Measurements from ENCODE around the gene ST7L. TPM values are rescaled to one million over a fixed set of nuclear protein-coding genes. Genes with fewer than 3 reads are reported as not detected.

ST7L gene
- total RNA-seq, 4 donors from 2014 or later, result 16.5 to 37.1 (median 27.8) TPM

DNA sequence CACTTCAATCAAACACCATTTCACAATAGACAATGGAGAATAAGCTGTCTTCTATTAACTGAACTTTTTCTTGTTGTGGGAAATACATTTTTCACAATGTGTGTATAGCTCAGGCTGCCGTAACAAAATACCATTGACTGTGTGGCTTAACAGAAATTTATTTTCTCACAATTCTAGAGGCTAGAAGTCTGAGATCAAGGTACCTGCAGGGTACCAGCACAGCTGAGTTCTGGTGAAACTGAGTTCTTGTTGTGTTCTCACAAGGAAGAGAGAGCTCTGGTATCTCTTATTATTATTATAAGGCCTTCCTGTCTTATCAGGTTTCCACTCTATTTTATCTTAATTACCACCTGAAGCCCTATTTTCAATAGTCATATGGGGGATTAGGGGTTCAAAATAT lies 15.4 kb downstream of the ST7L start:
- no peak for DNase-seq
- Histone ChIP-seq H3K27me3 (no peaks in the 10 kb centered on the region), H3K9me3 (no peaks in the 10 kb centered on the region), H3K36me3 (no peaks in the 10 kb centered on the region), H3K4me1 (no peaks in the 10 kb centered on the region), H3K27ac (no peak overlapping the region), H3K4me3 (no peak overlapping the region)
- TF ChIP-seq, protein P1, sequence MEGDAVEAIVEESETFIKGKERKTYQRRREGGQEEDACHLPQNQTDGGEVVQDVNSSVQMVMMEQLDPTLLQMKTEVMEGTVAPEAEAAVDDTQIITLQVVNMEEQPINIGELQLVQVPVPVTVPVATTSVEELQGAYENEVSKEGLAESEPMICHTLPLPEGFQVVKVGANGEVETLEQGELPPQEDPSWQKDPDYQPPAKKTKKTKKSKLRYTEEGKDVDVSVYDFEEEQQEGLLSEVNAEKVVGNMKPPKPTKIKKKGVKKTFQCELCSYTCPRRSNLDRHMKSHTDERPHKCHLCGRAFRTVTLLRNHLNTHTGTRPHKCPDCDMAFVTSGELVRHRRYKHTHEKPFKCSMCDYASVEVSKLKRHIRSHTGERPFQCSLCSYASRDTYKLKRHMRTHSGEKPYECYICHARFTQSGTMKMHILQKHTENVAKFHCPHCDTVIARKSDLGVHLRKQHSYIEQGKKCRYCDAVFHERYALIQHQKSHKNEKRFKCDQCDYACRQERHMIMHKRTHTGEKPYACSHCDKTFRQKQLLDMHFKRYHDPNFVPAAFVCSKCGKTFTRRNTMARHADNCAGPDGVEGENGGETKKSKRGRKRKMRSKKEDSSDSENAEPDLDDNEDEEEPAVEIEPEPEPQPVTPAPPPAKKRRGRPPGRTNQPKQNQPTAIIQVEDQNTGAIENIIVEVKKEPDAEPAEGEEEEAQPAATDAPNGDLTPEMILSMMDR (IDR thresholded peaks at IDR 0.05), result no peak
- TF ChIP-seq POLR2A (IDR thresholded peaks at IDR 0.05), result no peak
- intact Hi-C loops (cut with DNase I; ENCODE audit: low total_unique reads), result no loop called here

DNA sequence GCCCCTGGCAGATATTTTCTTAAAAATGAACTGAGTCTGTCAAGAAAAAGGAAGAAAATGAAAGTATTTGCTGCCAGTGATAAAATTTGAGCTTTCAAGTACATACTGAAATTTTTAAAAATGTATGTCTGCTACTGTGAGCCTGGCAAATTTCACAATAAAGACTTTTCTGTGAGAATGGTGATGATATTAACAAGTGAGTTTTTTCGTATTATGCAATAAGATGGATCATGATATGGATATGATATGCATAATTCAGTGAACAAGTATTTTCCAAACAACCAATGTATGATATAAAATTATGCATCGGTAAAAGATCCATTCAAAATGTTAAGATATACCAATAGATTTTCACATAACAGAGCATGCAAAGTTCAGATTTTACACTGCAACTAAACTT lies 15.9 kb downstream of the ST7L start:
- no peak overlapping the region for H3K27ac ChIP-seq
- no peaks in the 10 kb centered on the region for H3K27me3 ChIP-seq
- no peak for TF ChIP-seq POLR2A (IDR thresholded peaks at IDR 0.05)
- TF ChIP-seq, protein P1 (IDR thresholded peaks at IDR 0.05), result no peak
- intact Hi-C loops (cut with DNase I; ENCODE audit: low total_unique reads), result no loop called here
- no peak overlapping the region for H3K4me3 ChIP-seq
- no peaks in the 10 kb centered on the region for H3K9me3 ChIP-seq
- no peaks in the 10 kb centered on the region for H3K4me1 ChIP-seq
- DNase-seq, result no peak
- no peaks in the 10 kb centered on the region for H3K36me3 ChIP-seq

DNA sequence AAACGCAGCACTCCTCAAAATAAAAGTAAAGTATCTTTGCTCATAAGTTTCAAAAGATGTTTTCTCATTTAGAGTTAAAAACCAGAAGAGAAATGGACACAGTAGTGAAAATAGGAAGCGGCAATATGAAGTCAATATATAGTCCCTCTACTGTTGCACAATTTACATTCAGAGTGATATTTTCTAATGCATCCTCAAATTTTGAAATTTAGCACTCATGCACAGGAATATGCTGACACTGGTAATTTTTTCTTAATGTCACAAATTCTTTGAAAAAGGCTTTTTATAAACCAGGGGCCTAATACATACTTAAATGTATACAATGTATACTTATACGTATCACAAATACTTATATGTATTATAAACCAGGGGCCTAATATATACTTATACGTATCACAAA lies 19.5 kb downstream of the ST7L start:
- TF ChIP-seq POLR2A (IDR thresholded peaks at IDR 0.05), result no peak
- TF ChIP-seq, protein P1 (IDR thresholded peaks at IDR 0.05), result no peak
- DNase-seq, result no peak
- Histone ChIP-seq H3K4me3 (no peak overlapping the region), H3K9me3 (no peaks in the 10 kb centered on the region), H3K27me3 (no peaks in the 10 kb centered on the region), H3K27ac (no peak overlapping the region), H3K4me1 (no peaks in the 10 kb centered on the region), H3K36me3 (no peaks in the 10 kb centered on the region)
- intact Hi-C loops (cut with DNase I; ENCODE audit: low total_unique reads), result no loop called here

- intact Hi-C loops (cut with DNase I; ENCODE audit: low total_unique reads), result no loop called here
- no peak overlapping the region for H3K4me3 ChIP-seq
- no peaks in the 10 kb centered on the region for H3K9me3 ChIP-seq
- H3K36me3 ChIP-seq, result no peaks in the 10 kb centered on the region
- TF ChIP-seq POLR2A (IDR thresholded peaks at IDR 0.05), result no peak
- TF ChIP-seq, protein P1 (IDR thresholded peaks at IDR 0.05), result no peak
- no peak for DNase-seq
- H3K4me1 ChIP-seq, result no peaks in the 10 kb centered on the region
- no peaks in the 10 kb centered on the region for H3K27me3 ChIP-seq
- no peak overlapping the region for H3K27ac ChIP-seq
Measured at GRCh38 chr1:112594208-112594876, 24.6 kb downstream of the ST7L start.

GRCh38 chr1:112589766-112590165 lies 29.2 kb downstream of the ST7L start:
- H3K9me3 ChIP-seq, result no peaks in the 10 kb centered on the region
- no peaks in the 10 kb centered on the region for H3K36me3 ChIP-seq
- H3K27ac ChIP-seq, result no peak overlapping the region
- no peak for TF ChIP-seq POLR2A (IDR thresholded peaks at IDR 0.05)
- no peak for DNase-seq
- intact Hi-C loops (cut with DNase I; ENCODE audit: low total_unique reads), result no loop called here
- H3K4me1 ChIP-seq, result no peaks in the 10 kb centered on the region
- H3K27me3 ChIP-seq, result no peaks in the 10 kb centered on the region
- H3K4me3 ChIP-seq, result no peak overlapping the region

DNA sequence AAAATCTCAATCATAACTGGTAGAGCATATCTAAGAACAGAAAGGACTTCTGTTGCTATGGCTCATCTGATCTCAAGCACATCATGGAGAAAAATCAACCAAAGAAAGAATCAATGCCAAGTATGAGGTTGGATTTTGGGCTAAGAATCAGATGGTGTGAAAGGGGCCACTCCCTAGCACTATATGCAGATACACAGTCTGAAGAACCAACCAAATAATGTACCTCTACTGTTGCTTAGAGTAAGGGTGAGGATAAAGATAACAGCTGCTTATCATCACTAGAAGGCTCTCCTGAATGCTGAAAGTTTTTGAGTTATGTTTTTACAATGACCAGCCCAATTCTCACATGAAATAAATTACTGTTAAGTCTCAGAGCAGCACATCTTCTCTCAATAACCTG lies 35.6 kb downstream of the ST7L start:
- intact Hi-C loops (cut with DNase I; ENCODE audit: low total_unique reads), result no loop called here
- DNase-seq, result no peak
- H3K4me1 ChIP-seq, result no peaks in the 10 kb centered on the region
- TF ChIP-seq POLR2A (IDR thresholded peaks at IDR 0.05), result no peak
- TF ChIP-seq, protein P1 (IDR thresholded peaks at IDR 0.05), result no peak
- H3K27me3 ChIP-seq, result no peaks in the 10 kb centered on the region
- H3K27ac ChIP-seq, result no peak overlapping the region
- no peaks in the 10 kb centered on the region for H3K9me3 ChIP-seq
- H3K36me3 ChIP-seq, result no peaks in the 10 kb centered on the region
- no peak overlapping the region for H3K4me3 ChIP-seq

All from uterus (tissue), 4 donors.